ENCODE measurements around the gene HLA-DPB1.
"Not testable (repeated sequence)": the region's sequence is repeated elsewhere in the genome, so short reads cannot be mapped to it uniquely, and the experiment has no call there.

Gene HLA-DPB1

DNA sequence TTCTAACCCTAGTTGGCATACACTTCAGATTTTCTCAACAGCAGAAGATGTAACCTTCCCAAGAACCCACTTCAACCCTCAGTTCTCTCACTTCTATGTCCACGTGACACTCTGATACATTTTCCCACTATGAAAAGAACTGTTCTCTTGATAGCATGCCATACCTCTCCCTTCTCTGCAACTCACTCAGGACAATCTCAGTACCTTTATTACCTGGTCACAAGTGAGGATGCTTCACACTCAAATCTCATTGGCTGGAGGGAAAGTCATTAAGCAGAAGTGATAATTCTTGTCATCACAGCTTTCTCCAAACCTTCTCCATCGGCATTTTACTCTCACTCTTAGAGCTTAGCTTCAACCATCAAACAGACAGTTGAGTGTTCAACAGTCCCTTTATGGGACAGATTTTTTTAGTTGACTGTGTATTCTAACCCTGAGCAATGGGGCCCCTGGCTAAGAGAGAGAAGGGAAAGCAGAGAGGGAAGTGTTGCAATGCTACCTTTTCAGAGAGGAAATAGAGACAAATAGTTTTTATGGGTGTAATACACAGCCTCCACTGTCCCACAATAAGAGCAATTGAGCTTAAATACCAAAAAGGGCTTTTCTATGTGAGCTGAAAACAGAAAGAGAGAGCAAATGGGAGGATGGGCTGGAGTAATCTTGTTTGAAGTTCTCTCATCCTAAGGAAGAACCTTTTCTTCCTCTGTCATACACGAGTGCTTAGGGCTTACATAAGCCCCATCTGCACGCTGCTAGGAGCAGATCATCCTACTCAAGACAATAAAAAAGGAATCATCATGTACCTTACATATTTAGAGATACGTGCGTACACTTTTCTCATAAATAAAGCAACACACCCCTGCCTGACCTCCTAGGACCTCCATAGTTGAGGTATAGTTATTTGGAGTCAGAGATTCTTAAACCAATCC lies 18.3 kb upstream of the HLA-DPB1 start:
- DNase-seq (ENCODE audit: extremely low spot score): no peak
- POLR2A ChIA-PET: no interaction called here
- CTCF ChIA-PET: no interaction called here
- TF ChIP-seq, protein P1, sequence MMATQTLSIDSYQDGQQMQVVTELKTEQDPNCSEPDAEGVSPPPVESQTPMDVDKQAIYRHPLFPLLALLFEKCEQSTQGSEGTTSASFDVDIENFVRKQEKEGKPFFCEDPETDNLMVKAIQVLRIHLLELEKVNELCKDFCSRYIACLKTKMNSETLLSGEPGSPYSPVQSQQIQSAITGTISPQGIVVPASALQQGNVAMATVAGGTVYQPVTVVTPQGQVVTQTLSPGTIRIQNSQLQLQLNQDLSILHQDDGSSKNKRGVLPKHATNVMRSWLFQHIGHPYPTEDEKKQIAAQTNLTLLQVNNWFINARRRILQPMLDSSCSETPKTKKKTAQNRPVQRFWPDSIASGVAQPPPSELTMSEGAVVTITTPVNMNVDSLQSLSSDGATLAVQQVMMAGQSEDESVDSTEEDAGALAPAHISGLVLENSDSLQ (IDR thresholded peaks at IDR 0.05): no peak
- TF ChIP-seq ELF4 (IDR thresholded peaks at IDR 0.05) (no peak), ARNT (IDR thresholded peaks at IDR 0.05) (no peak), SP1 (IDR thresholded peaks at IDR 0.05) (no peak), FOXM1 (IDR thresholded peaks at IDR 0.05; ENCODE audit: borderline replicate concordance) (no peak), FOXA1 (IDR thresholded peaks at IDR 0.05) (no peak), TARDBP (IDR thresholded peaks at IDR 0.05) (no peak), SUZ12 (IDR thresholded peaks at IDR 0.05) (no peak), BHLHE40 (IDR thresholded peaks at IDR 0.05; ENCODE audit: borderline replicate concordance) (no peak), CTBP1 (IDR thresholded peaks at IDR 0.05; ENCODE audit: borderline replicate concordance) (no peak), HDGF (IDR thresholded peaks at IDR 0.05; ENCODE audit: borderline replicate concordance) (no peak), NFRKB (IDR thresholded peaks at IDR 0.05) (no peak), FOXK2 (IDR thresholded peaks at IDR 0.05) (no peak), LEF1 (IDR thresholded peaks at IDR 0.05; ENCODE audit: borderline replicate concordance) (no peak), ZNF384 (IDR thresholded peaks at IDR 0.05) (no peak)

DNA sequence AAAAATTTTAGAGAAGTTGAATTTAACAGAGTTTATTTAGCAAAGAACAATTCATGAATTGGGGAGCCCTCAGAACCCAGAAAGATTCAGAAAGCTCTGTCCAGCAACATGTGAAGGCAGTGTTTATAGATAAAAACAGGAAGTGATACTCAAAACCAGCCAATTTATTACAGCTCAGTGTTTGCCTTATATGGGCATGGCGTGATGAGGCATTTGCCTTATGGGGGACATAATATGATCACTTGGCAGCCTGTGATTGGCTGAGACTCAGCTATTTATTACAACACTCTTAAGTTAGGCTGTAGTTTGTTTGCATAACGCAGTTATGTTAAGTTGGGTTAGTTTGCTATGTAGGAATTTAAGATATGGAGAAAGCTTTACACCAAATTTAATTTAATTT lies 13.8 kb upstream of the HLA-DPB1 start:
- no peak for DNase-seq (ENCODE audit: extremely low spot score)
- TF ChIP-seq, protein P1 (IDR thresholded peaks at IDR 0.05): no peak
- POLR2A ChIA-PET: no interaction called here
- CTCF ChIA-PET: interaction anchor here (1.2 kb wide), 1 partner anchor 11 kb away, joined by 3 read pairs; no protein-coding TSS in a partner anchor

DNA sequence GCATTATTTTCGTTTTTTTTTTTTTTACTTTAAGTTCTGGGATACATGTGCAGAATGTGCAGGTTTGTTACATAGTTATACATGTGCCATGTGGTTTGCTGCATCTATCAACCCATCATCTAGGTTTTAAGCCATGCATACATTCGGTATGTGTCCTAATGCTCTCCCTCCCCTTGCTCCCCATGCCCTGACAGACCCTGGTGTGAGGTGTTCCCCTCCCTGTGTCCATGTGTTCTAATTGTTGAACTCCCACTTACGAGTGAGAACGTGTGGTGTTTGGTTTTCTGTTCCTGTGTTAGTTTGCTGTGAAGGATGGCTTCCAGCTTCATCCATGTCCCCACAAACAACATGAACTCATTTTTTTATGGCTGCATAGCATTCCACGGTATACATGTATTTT lies 12.4 kb upstream of the HLA-DPB1 start:
- DNase-seq (ENCODE audit: extremely low spot score); POLR2A ChIA-PET; CTCF ChIA-PET: not testable (repeated sequence)

DNA sequence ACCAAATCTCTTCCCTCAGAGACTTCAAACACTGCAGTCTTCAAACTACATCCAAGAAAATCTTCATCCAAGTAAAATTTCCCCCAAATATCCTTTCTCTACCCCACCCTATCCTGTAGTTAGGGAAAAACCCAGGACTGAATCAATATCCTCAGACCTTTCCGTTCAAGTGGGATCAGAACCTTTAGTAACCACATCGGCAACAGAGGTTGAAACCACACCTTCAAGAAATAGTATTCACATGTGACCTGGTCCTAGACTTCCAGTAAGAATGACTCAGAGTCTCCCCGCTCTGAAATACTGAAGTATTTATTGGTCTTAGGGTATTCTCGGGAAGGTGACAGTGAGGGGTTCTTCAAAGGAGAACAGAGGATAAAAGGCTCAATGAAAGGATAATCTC lies 11.1 kb upstream of the HLA-DPB1 start:
- no peak for DNase-seq (ENCODE audit: extremely low spot score)
- ChIA-PET CTCF (interaction anchor here (1.1 kb wide), 1 partner anchor 8 kb away, joined by 3 read pairs; no protein-coding TSS in a partner anchor), POLR2A (no interaction called here)
- TF ChIP-seq FOXK2 (IDR thresholded peaks at IDR 0.05) (no peak), TARDBP (IDR thresholded peaks at IDR 0.05) (no peak), NFRKB (IDR thresholded peaks at IDR 0.05) (no peak), ELF4 (IDR thresholded peaks at IDR 0.05) (no peak), SP1 (IDR thresholded peaks at IDR 0.05) (no peak)
- TF ChIP-seq, protein P1 (IDR thresholded peaks at IDR 0.05): no peak

DNA sequence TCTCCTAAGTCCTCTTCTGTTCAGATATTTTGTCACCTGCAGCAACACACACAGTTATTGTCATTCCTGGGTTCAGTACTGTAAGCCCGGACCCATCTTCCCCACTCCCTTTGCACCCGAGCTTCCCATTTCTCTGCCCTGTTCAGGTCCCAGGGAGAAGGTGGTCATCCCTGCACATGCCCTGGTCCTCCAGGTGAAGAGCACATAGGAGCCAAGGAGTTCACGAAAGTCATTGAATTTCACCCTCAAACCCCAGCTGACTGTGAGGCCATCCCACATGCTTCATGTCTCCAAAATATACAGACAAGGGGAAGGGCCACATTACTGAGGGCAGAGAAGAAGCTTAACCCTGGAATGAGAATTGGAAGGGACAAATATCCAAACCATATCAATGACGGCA lies 10.5 kb upstream of the HLA-DPB1 start:
- no peak for TF ChIP-seq BHLHE40 (IDR thresholded peaks at IDR 0.05; ENCODE audit: borderline replicate concordance)
- TF ChIP-seq CTBP1 (IDR thresholded peaks at IDR 0.05; ENCODE audit: borderline replicate concordance): no peak
- TF ChIP-seq L3MBTL2 (conservative IDR thresholded peaks at IDR 0.05): no peak
- TF ChIP-seq, protein P1 (IDR thresholded peaks at IDR 0.05): no peak
- TF ChIP-seq LEF1 (IDR thresholded peaks at IDR 0.05; ENCODE audit: borderline replicate concordance): no peak
- TF ChIP-seq ARNT (IDR thresholded peaks at IDR 0.05): no peak
- TF ChIP-seq FOXK2 (IDR thresholded peaks at IDR 0.05): no peak
- TF ChIP-seq SUZ12 (IDR thresholded peaks at IDR 0.05): no peak
- TF ChIP-seq NFRKB (IDR thresholded peaks at IDR 0.05): no peak
- TF ChIP-seq FOXA1 (IDR thresholded peaks at IDR 0.05): no peak
- no peak for TF ChIP-seq HDGF (IDR thresholded peaks at IDR 0.05; ENCODE audit: borderline replicate concordance)
- TF ChIP-seq ZNF384 (IDR thresholded peaks at IDR 0.05): no peak
- TF ChIP-seq FOXM1 (IDR thresholded peaks at IDR 0.05; ENCODE audit: borderline replicate concordance): no peak
- no peak for TF ChIP-seq TARDBP (IDR thresholded peaks at IDR 0.05)
- no peak for TF ChIP-seq SP1 (IDR thresholded peaks at IDR 0.05)
- POLR2A ChIA-PET: no interaction called here
- CTCF ChIA-PET: no interaction called here
- DNase-seq (ENCODE audit: extremely low spot score): no peak

DNA sequence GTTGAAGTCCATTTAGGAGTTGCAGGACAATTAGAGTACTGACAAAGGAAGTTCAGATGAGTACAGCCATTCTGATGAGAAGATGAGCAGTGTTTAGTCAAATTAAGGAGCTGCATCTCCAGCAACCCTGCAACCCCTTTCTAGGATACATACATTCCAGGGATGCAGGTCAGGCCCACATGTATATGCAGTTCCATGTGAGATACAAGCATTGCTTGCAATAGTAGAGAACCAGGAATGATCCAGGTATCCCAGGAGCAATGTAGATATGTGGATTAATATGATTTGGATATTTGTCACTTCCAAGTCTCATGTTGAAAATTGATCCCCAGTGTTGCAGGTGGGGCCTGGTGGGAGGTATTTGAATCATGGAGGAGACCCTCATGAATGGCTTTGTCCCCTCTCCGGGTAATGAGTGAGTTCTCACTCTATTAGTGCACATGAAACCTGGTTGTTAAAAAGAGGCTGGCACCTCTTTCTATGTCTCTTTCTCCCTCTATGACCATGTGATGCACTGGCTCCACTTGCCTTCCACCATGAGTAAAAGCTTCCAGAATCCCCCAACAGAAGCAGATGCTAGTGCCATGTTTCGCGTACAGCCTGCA lies 8.8 kb upstream of the HLA-DPB1 start:
- TF ChIP-seq NFRKB (IDR thresholded peaks at IDR 0.05) (no peak), ELF4 (IDR thresholded peaks at IDR 0.05) (no peak), ARNT (IDR thresholded peaks at IDR 0.05) (no peak), FOXK2 (IDR thresholded peaks at IDR 0.05) (no peak), TARDBP (IDR thresholded peaks at IDR 0.05) (no peak), FOXM1 (IDR thresholded peaks at IDR 0.05; ENCODE audit: borderline replicate concordance) (no peak), LEF1 (IDR thresholded peaks at IDR 0.05; ENCODE audit: borderline replicate concordance) (no peak), CTBP1 (IDR thresholded peaks at IDR 0.05; ENCODE audit: borderline replicate concordance) (no peak), ZNF384 (IDR thresholded peaks at IDR 0.05) (no peak), SP1 (IDR thresholded peaks at IDR 0.05) (no peak), SUZ12 (IDR thresholded peaks at IDR 0.05) (no peak), HDGF (IDR thresholded peaks at IDR 0.05; ENCODE audit: borderline replicate concordance) (no peak)
- ChIA-PET POLR2A (no interaction called here), CTCF (no interaction called here)
- no peak for DNase-seq (ENCODE audit: extremely low spot score)

Data from HEK293T (cell line).